Stomach smooth muscle (tissue), 2 donors: ENCODE results near the gene SLAMF7.

Experiments used
- H3K27ac ChIP-seq: one replicate; pipeline ENCODE4 v1.7.0; 2013; ENCODE audit warnings: mild to moderate bottlenecking, low read length, inconsistent platforms
- H3K27me3 ChIP-seq, 2 donors: one replicate each; pipeline ENCODE4 v1.7.0; 2013; ENCODE audit warnings: low read length in 2 of 2; ENCODE audit not compliant: insufficient read depth in 2 of 2, control insufficient read depth in 1 of 2
- H3K36me3 ChIP-seq, 2 donors: one replicate each; pipeline ENCODE4 v1.7.0; 2013; ENCODE audit warnings: low read length in 2 of 2; ENCODE audit not compliant: control insufficient read depth in 2 of 2, insufficient read depth in 2 of 2
- H3K4me1 ChIP-seq: one replicate; pipeline ENCODE4 v1.7.0; 2013; ENCODE audit warnings: low read length; ENCODE audit not compliant: control insufficient read depth, insufficient read depth
- H3K4me3 ChIP-seq, 2 donors: one replicate each; pipeline ENCODE4 v1.7.0; 2013; ENCODE audit warnings: low read length in 2 of 2
- H3K9ac ChIP-seq, 2 donors: one replicate each; pipeline ENCODE4 v1.7.0; 2013; ENCODE audit warnings: low read length in 2 of 2, mild to moderate bottlenecking in 1 of 2
- H3K9me3 ChIP-seq, 2 donors: one replicate each; pipeline ENCODE4 v1.7.0; 2013; ENCODE audit warnings: low read length in 2 of 2; ENCODE audit not compliant: control insufficient read depth in 2 of 2
- donor health status: healthy.
- donor health status: Pancreatic carcinoma.

Gene SLAMF7

GRCh38 chr1:160738271-160738670 is 776 bp upstream of the SLAMF7 start:
- Histone ChIP-seq H3K9me3 (no peaks in the 10 kb centered on the region), H3K36me3 (no peaks in the 10 kb centered on the region), H3K9ac (no peak overlapping the region), H3K4me3 (no peak overlapping the region), H3K27me3 (peaks cover 0 to 5% of the 10 kb centered on the region in 2 donors), H3K4me1 (no peaks in the 10 kb centered on the region), H3K27ac (no peak overlapping the region)

GRCh38 chr1:160740133-160740688 is 1.2 kb downstream of the SLAMF7 start:
- peaks cover 0 to 7% of the 10 kb centered on the region in 2 donors for H3K27me3 ChIP-seq
- H3K4me3 ChIP-seq: no peak overlapping the region
- no peaks in the 10 kb centered on the region for H3K4me1 ChIP-seq
- no peak overlapping the region for H3K27ac ChIP-seq
- no peaks in the 10 kb centered on the region for H3K36me3 ChIP-seq
- H3K9ac ChIP-seq: no peak overlapping the region
- H3K9me3 ChIP-seq: no peaks in the 10 kb centered on the region

GRCh38 chr1:160741092-160741501 is 2.0 kb downstream of the SLAMF7 start:
- Histone ChIP-seq H3K36me3 (no peaks in the 10 kb centered on the region), H3K27me3 (peaks cover 0 to 7% of the 10 kb centered on the region in 2 donors), H3K9ac (no peak overlapping the region), H3K27ac (no peak overlapping the region), H3K4me1 (no peaks in the 10 kb centered on the region), H3K4me3 (no peak overlapping the region), H3K9me3 (no peaks in the 10 kb centered on the region)

GRCh38 chr1:160741612-160742348 is 2.7 kb downstream of the SLAMF7 start:
- Histone ChIP-seq H3K36me3 (no peaks in the 10 kb centered on the region), H3K27me3 (peaks cover 0 to 7% of the 10 kb centered on the region in 2 donors), H3K27ac (no peak overlapping the region), H3K9me3 (no peaks in the 10 kb centered on the region), H3K4me1 (no peaks in the 10 kb centered on the region), H3K9ac (no peak overlapping the region), H3K4me3 (no peak overlapping the region)

GRCh38 chr1:160742428-160743127 is 3.5 kb downstream of the SLAMF7 start:
- Histone ChIP-seq H3K27me3 (peaks cover 0 to 7% of the 10 kb centered on the region in 2 donors), H3K9ac (no peak overlapping the region), H3K9me3 (no peaks in the 10 kb centered on the region), H3K4me3 (no peak overlapping the region), H3K27ac (no peak overlapping the region), H3K36me3 (no peaks in the 10 kb centered on the region), H3K4me1 (no peaks in the 10 kb centered on the region)

- H3K4me3 ChIP-seq: no peak overlapping the region
- no peaks in the 10 kb centered on the region for H3K4me1 ChIP-seq
- no peaks in the 10 kb centered on the region for H3K36me3 ChIP-seq
- H3K27me3 ChIP-seq: peaks cover 0 to 7% of the 10 kb centered on the region in 2 donors
- no peak overlapping the region for H3K27ac ChIP-seq
- H3K9ac ChIP-seq: no peak overlapping the region
- H3K9me3 ChIP-seq: no peaks in the 10 kb centered on the region
Measured at GRCh38 chr1:160743266-160743665, 4.2 kb downstream of the SLAMF7 start.

GRCh38 chr1:160744199-160744851 is 5.3 kb downstream of the SLAMF7 start:
- Histone ChIP-seq H3K9me3 (no peaks in the 10 kb centered on the region), H3K36me3 (no peaks in the 10 kb centered on the region), H3K4me1 (no peaks in the 10 kb centered on the region), H3K27me3 (peaks cover 0 to 7% of the 10 kb centered on the region in 2 donors), H3K9ac (no peak overlapping the region), H3K4me3 (no peak overlapping the region), H3K27ac (no peak overlapping the region)

GRCh38 chr1:160744852-160745520 is 5.9 kb downstream of the SLAMF7 start:
- Histone ChIP-seq H3K4me3 (no peak overlapping the region), H3K27ac (no peak overlapping the region), H3K9ac (no peak overlapping the region), H3K4me1 (no peaks in the 10 kb centered on the region), H3K9me3 (no peaks in the 10 kb centered on the region), H3K36me3 (no peaks in the 10 kb centered on the region), H3K27me3 (peaks cover 0 to 7% of the 10 kb centered on the region in 2 donors)

GRCh38 chr1:160745551-160745950 is 6.5 kb downstream of the SLAMF7 start:
- Histone ChIP-seq H3K27me3 (peaks cover 0 to 7% of the 10 kb centered on the region in 2 donors), H3K27ac (no peak overlapping the region), H3K9ac (no peak overlapping the region), H3K36me3 (no peaks in the 10 kb centered on the region), H3K4me1 (no peaks in the 10 kb centered on the region), H3K9me3 (peaks cover 0 to 2% of the 10 kb centered on the region in 2 donors), H3K4me3 (no peak overlapping the region)

GRCh38 chr1:160746836-160747500 is 7.9 kb downstream of the SLAMF7 start:
- Histone ChIP-seq H3K9ac (no peak overlapping the region), H3K27ac (no peak overlapping the region), H3K4me1 (no peaks in the 10 kb centered on the region), H3K36me3 (no peaks in the 10 kb centered on the region), H3K9me3 (peaks cover 0 to 2% of the 10 kb centered on the region in 2 donors), H3K27me3 (peaks cover 0 to 6% of the 10 kb centered on the region in 2 donors), H3K4me3 (no peak overlapping the region)
